ENCODE results near the gene CACNA1A.

CACNA1A gene

GRCh38 chr19:13284929-13285928 is 221.1 kb downstream of the CACNA1A start:
- H3K4me3 ChIP-seq (ENCODE audit: low read length), result no peak overlapping the region
- no peak for TF ChIP-seq CTCF (conservative IDR thresholded peaks at IDR 0.05; ENCODE audit: low read depth, low read length)
- DNase-seq (ENCODE audit: low read depth), result no peak

- DNase-seq (ENCODE audit: low read depth), result no peak
- TF ChIP-seq CTCF (conservative IDR thresholded peaks at IDR 0.05; ENCODE audit: low read depth, low read length), result no peak
- no peak overlapping the region for H3K4me3 ChIP-seq (ENCODE audit: low read length)
Observed at GRCh38 chr19:13283871-13284270, 222.4 kb downstream of the CACNA1A start.

- DNase-seq (ENCODE audit: low read depth), result no peak
- TF ChIP-seq CTCF (conservative IDR thresholded peaks at IDR 0.05; ENCODE audit: low read depth, low read length), result no peak
- no peak overlapping the region for H3K4me3 ChIP-seq (ENCODE audit: low read length)
Observed at GRCh38 chr19:13282486-13283065, 223.7 kb downstream of the CACNA1A start.

GRCh38 chr19:13281567-13282291 is 224.6 kb downstream of the CACNA1A start:
- no peak for TF ChIP-seq CTCF (conservative IDR thresholded peaks at IDR 0.05; ENCODE audit: low read depth, low read length)
- H3K4me3 ChIP-seq (ENCODE audit: low read length), result no peak overlapping the region
- no peak for DNase-seq (ENCODE audit: low read depth)

- peak; percentile 45 for TF ChIP-seq CTCF (conservative IDR thresholded peaks at IDR 0.05; ENCODE audit: low read depth, low read length)
- peak; percentile 21 for DNase-seq (ENCODE audit: low read depth)
- H3K4me3 ChIP-seq (ENCODE audit: low read length), result no peak overlapping the region
Observed at GRCh38 chr19:13277104-13277809, 229.0 kb downstream of the CACNA1A start.

- DNase-seq (ENCODE audit: low read depth), result no peak
Observed at GRCh38 chr19:13275016-13275722, 231.1 kb downstream of the CACNA1A start.

More at GRCh38 chr19:13275016-13275722, 231.1 kb downstream of the CACNA1A start:
- TF ChIP-seq CTCF (conservative IDR thresholded peaks at IDR 0.05; ENCODE audit: low read depth, low read length), result no peak
- no peak overlapping the region for H3K4me3 ChIP-seq (ENCODE audit: low read length)

Measured in retinal pigment epithelial cell (primary cell).